HG02938 (cell line): ENCODE measurements around the gene COL1A2.
A peak's percentile ranks its signal among the peaks of the same experiment; 100 is the strongest.

Experiments used
- ATAC-seq: cut with Tn5 transposase; IDR thresholded peaks from one replicate; pipeline ENCODE4 v1.9.1; 2021; ENCODE audit warnings: mild to moderate bottlenecking, moderate library complexity; ENCODE audit not compliant: unreplicated experiment

The COL1A2 gene

DNA sequence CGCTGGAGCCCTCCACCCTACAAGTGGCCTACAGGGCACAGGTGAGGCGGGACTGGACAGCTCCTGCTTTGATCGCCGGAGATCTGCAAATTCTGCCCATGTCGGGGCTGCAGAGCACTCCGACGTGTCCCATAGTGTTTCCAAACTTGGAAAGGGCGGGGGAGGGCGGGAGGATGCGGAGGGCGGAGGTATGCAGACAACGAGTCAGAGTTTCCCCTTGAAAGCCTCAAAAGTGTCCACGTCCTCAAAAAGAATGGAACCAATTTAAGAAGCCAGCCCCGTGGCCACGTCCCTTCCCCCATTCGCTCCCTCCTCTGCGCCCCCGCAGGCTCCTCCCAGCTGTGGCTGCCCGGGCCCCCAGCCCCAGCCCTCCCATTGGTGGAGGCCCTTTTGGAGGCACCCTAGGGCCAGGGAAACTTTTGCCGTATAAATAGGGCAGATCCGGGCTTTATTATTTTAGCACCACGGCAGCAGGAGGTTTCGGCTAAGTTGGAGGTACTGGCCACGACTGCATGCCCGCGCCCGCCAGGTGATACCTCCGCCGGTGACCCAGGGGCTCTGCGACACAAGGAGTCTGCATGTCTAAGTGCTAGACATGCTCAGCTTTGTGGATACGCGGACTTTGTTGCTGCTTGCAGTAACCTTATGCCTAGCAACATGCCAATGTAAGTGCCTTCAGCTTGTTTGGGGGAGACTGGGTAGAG lies at the start of gene COL1A2:
COL1A2 (plus strand) TSS at position 459 of the 704 bp plus-strand sequence; CDS start at position 596, 137 bp downstream.
- ATAC-seq: peak; percentile 6

DNA sequence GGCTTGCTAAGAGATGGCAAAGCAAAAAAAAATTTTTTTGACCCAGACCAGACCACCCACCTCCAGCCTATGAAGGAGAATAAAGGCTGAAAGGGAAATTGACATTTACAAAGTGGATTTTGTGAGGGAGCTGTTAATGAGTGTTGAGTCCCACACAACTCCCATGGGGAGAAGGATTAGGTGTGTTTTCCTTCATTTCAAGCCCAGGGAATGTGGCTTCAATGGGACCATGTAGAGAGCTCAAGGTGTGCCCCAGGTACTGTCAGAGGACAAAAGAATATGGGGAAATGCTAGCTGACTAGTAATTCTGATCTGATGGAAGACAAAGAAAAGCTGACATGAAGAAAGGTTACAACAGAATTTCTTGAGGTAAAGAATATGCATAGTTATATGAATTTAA lies 48.8 kb upstream of the COL1A2 start:
- ATAC-seq: no peak

DNA sequence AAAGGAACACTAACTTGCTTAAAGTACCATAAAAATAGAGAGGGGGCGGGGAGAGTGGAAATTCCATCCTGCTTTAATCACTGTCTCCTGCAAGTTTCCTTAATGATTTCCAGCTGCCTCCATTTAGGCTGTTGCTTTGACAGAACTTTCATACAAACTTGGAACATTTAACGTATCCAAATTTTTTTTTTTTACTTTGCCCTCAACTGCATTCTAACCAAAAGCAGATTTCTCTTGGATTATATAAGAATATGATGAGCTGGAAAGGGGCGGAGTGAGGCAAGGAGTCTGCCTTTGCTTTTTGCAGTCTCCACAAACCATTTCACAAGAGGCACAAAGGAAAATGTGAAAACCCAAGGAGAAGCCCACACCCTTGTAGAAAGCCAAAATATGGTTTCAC lies 46.6 kb upstream of the COL1A2 start:
- ATAC-seq: no peak

DNA sequence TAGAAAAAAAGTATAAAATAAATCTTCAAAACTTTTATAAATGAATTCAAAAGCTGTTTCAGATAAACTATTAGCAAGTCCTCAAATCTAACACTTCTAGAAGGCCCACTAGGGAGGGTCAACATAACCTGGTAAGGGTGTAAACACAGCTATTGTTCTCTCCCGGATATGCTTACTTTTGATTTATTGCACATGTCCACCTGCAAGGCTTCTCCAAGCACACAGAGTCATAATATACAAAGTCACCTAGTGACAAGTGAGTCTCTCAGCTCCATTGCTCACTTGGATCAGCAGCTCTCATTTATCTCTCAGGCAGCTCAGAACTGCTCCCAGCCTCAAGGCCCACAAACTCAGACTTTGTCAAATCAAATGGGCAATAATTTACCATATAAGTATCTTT lies 44.0 kb upstream of the COL1A2 start:
- ATAC-seq: no peak

DNA sequence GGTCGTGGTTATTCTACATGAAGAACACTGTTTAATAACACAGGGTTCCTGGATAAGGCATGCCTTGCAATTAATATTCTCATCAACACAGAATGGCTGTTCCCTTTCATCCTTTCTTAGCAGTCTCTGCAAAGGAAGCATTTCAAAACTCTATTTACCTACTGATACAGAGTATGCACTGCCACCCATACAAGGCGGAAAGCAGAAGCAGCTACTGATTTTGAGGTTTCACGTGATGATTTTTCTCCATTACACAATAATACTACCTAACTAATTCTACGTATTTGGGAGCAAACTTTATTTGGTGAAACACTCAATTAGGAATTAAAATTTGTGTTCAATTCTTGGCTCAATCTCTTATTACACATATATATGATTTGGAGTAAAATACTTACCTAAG lies 43.0 kb upstream of the COL1A2 start:
- ATAC-seq: no peak

DNA sequence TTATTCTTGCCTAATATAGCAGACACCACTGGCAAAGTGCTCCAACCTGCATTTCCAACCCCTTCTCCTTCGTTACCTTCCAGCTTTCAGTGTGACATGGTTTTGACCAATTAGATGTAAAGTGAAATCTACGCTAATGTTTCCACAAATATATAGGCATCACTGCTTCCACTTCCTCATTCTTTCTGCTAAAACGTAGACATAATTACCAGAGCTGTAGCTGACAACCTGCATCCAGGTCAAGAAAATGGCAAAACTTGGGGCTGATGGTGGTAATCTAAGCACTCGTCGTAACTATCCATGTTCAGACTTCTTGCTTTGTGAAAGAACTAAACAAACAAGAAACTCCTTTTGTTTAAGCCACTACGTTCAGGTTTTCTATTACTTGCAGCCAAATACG lies 41.8 kb upstream of the COL1A2 start:
- ATAC-seq: no peak

DNA sequence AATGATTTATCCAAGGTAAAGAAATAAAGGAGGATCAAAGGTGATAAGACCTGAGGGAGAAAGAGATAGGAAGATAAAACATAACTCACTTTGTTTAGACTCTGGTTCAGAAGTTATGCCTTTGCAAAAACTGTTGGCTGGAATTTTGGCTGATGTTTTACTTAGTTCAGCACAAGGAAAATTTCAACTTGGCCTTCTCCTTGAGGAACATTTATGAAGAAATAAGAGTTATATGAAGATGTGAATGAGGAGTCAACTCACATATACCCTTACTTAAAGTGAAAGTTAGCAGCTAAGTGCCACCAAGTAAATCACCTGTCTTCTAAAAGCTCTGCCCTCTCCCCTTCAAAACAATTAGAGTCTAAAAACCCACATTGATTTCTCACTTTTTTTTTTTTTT lies 39.7 kb upstream of the COL1A2 start:
- no peak for ATAC-seq

DNA sequence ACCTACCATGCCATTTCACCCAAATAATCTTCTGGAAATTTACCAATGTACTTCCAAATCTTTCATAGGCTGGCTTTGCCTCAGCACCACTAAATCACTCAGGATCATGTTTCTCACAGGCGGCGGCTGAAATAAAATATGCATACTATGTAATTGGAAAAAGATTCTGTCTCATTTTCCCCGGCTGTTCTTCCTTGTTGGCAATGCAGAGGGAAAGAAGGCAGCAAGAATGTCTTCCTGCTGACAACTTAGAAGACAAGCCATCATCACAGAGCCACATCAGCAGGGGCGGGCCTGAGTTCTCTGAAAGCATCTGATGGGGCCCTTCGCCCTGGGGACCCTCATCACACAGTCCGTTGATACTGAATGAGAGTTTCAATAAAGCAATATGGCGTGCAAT lies 39.2 kb upstream of the COL1A2 start:
- ATAC-seq: no peak

DNA sequence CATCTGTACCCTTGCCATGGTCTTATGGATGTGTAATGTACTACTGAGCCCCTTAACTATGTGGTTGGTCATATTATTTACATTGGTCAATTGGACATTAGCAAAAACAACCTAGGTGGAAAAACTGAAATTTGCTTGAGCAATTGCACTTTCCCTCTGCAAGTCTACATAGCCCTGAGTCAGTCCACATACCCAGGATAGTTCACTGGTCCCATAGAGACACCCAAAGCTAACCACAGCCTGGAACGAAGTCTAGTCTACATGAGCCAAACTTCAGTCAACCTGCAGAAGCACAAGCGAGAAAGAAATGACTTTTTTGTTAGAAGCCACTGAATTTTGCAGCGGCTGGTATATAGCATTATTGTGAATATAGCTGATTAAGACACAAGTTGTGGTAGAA lies 37.6 kb upstream of the COL1A2 start:
- ATAC-seq: no peak

DNA sequence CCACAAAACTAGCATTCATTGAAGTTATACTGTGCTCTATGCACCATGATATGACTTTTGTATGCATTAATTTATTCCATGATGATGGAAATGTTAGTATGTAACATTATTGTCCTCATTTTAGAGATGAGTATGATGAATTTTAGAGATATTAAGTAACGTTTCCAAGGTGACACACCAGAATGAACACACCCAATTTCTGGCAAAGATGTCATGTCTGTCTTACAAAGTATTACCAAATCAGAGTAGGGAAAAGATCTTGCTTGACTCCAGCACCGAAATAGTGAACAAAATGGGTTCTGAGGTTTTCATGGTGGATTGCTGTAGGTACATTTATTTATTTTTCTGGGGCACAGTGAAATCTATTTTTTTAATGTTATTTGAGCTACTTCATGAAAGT lies 33.8 kb upstream of the COL1A2 start:
- ATAC-seq: no peak

DNA sequence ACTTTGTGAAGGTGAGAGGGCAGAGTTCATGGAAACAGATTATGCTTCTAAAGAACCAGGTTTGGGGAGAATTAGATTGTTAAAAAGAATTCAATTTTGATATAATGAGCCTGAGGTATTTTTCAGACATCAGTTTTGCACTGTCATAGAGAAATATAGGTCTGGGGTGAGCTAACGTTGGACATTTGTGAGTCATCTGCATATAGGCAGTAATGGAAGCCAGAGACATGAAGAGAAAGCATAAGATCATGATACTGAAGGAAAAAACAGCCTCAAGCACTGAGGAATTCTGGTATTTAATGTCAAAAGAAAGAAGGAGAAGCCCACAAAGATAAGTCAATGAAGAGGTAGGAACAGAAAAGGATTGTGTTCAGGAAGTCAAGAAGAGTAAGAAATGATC lies 32.4 kb upstream of the COL1A2 start:
- no peak for ATAC-seq

DNA sequence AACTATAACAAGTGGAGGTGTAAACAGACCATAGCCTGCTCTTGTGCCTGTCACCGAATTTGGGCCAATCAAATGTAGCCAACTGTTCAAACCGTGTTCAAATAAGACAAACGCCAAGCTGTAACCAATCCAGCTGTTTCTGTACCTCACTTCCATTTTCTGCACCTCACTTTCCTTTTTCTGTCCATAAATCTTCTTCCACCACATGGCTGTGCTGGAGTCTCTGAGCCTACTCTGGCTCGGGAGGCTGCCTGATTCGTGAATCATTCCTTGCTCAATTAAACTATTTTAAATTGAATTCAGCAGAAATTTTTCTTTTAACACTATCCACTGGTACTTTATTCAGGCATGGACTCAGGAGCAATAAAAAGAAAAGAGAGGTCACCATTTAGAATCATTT lies 29.9 kb upstream of the COL1A2 start:
- no peak for ATAC-seq

DNA sequence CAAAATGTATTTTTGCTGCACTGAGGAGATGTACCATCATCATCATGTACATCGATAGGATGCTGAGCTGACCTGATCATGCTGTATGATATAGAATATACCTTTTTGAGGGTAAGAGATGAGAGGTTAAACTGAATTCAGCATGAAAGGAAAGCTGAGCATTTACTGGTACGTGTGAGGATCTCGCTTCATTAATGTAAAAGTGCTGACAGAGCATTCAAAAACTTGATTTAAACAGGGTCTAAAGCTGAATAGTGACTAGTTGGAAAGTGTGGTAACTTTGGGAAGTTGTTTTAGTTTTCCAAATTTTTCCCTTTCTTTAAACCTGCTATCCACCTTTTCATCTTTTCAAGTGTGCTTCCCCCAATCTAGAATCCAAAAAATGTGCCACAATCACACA lies 28.5 kb upstream of the COL1A2 start:
- ATAC-seq: no peak

DNA sequence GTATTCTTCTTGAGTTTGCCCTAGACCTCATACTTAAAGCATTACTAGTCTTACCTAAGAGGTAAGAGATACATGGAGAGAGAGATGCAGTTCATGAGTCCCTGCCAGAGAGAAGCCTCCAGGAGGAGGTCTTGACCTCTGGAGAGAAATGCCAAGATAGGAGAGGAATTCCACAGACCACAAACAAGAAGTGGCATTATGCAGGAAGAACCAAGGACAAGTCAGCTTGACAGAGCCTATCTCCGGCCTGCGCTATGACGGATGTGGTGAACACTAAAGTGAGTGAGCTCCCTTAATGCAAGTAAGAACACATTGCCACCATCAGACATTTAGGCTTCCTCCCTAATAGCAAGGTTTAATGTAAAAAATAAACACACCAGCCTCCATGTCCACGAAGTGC lies 27.9 kb upstream of the COL1A2 start:
- no peak for ATAC-seq

DNA sequence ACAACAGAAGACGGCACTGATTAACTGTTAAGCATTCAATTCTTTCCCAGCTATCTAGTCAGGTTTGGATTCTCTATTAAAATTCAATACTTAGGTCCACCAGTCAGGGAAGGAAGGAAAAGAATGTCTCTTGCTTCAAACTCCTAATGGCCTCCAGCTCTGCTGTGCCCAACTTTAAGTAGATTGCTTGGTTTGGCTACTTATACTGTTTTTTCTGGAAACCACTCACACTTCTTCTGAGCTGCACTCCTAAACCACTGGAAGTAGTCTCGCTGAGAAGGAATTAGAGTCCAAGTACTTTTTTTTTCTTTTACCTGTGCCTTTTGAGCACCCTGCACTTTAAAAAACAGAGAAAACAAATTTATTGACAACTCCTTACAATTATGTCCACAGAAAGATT lies 26.7 kb upstream of the COL1A2 start:
- ATAC-seq: no peak

DNA sequence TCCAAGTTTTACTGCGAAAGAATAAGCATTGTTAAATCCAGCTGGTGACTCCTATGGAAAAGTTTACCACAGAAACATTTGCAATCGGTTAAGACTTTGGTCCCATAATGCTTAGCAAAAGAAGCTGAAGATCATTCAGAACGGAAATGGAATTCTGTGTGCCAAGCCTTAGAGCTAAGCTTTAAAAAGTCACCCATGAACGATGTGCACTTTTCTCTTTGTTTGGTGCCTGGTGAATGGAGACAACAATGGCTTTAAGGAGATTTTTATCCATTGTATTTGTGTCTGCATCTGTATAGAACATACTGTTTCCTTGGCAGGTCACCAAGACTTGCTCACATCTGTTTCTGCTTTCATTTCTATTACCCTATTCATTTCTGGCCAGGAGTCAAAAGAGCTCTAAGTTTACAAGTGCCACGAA lies 26.3 kb upstream of the COL1A2 start:
- no peak for ATAC-seq

DNA sequence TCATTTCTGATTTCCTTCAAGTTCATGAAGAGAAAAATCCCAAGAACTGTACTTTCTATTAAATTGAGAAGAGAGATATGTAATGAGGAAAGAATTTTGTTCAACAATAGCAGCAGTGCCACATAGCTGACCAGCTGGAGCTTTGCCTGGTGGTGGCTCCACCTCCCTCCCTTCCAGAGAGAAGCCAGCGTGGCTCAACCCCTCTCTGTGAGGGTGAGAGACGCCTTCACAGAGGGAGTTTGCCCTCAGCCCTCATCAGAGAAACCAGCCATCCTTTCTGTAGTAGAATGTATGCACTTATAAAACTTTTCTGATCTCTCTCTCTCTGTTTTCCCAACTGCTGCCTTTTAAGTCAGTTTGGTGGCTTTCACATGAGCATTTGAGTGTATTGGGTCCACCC lies 20.5 kb upstream of the COL1A2 start:
- ATAC-seq: no peak

DNA sequence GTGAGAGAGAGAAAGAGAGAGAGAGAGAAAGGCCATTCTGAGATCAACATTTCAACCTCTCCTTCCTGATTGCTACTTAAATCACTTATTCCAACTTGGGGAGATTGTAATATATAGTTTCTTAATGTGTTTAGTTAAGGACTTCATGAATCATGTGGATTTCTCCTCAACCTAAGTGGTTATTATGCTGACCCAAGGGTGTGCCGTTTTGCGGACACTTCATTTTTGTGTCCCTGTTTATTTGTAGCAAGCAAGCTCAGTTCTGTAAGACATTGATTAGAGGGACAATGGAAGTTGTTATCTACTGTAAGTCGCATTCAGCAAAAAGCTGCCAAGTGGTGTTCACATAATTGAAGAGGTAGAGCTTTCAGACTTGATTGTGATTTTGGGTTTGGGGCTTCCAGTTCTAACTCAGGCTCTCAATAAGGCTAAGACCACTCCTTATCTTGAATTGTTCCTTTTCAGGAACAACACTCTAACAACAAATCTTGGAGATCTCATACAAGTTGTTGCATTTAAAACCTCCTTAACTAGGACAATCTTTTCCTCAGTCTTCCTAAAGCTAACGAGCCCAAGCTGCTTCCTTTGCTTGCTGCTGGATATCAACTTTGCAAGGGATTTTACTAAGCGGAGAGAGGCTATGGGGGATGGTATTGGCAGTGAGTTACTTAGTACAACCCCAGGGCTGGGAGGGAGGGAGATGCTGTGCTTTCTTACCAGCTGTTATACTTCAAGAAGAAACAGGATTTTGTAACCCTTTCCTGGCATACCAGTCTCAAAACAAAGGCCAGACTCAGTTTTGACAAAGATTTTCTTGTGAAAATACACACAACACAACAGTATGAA lies 19.8 kb upstream of the COL1A2 start:
- no peak for ATAC-seq

DNA sequence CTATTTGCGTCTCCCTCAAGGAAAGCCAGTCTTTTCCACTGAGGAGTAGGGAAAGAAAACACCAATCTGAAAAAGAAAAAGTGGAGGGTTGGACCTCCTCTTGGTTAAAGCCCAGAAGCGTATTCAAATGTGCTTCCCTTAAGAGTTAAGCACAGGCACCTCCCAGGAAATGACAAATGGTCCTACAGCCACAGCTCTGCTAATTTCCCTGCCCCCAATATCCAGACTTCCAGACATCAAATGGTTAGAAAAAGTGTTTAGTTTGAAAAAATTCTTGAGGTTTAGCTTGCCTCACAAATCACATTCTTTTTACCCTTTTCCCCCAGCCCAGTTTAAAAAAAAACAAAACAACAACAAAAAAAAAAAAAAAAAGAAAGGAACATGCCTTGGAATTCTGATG lies 19.0 kb upstream of the COL1A2 start:
- no peak for ATAC-seq

DNA sequence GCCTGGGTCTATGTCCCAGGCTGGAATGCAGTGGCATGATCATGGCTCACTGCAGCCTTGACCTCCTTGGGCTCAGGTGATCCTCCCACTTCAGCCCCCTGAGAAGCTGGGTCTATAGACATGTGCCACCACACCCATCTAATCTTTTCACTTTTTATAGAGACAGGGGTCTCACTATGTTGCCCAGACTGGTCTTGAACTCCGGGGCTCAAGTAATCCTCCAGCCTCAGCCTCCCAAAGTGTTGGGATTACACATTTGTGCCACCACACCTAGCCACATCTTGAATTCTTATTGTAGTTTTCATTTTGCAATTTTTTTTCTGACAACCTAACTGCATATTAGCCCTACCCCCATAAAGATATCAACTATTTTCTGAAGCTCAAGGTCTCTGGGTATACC lies 18.4 kb upstream of the COL1A2 start:
- no peak for ATAC-seq

DNA sequence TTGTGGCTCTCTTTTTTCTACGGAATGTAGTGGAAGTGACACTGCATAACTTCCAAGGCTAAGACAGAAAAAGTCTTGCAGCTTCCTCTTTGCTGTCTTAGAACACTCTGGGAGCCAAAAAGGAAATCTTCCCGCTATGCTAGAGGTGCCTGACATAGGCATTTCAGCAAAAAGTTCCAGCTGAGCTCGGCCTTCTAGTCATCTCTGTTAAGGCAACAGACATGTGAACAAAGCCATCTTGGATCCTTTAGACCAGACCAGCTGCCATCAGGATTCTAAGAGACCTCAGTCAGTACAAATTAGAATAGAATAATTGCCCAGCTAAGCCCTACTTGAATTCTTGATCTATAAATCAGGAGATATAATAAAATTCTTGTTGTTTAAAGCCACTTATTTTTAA lies 16.3 kb upstream of the COL1A2 start:
- ATAC-seq: no peak

DNA sequence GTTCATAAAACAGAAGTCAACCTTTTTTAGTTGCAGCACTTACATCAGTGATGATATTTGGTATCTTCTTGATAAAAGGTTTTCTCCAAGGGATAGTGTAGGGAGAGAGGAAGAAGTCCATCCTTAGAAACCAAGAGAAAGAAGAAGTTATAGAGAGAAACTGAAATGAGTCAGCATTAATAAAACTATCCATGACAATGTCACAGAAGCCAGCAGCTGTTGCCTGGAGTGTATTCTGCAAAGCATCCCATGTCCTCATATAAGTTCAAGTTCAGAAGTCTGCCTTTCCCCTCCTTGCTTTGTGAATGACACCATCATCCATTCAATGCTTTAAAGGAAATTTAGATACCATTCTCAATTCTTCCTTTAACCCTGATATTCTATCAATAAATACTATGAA lies 14.4 kb upstream of the COL1A2 start:
- no peak for ATAC-seq

DNA sequence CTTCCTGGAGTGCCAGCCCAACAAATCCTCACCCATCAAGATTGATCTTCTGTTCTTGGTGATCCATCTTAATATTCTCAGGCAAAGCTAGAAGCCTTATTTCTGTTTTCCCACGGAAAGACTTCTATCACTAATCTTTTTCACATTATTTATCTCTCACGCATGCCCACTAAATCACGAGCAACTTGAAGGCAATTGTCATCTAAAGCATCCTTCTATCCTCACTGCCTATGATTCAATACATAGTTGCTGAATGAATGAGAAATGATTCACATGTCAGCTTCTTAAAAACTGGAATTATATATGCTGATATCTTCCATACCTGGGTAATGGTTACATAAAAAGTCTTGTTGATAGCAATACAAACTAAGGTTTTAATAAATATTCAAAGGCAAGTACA lies 12.6 kb upstream of the COL1A2 start:
- ATAC-seq: no peak
